Astrocyte of the cerebellum (primary cell): ENCODE data around the gene HMG20A.
A peak's percentile ranks its signal among the peaks of the same experiment; 100 is the strongest.

ENCODE experiments used
- DNase-seq: peaks from one replicate; pipeline ENCODE4 v3.0.0-alpha.2; 2011; ENCODE audit warnings: low read depth
- H3K4me3 ChIP-seq: 2 replicates; pipeline ENCODE4 v1.5.1; 2011; ENCODE audit warnings: mild to moderate bottlenecking, low read depth, low read length, moderate library complexity
- CTCF ChIP-seq: IDR thresholded peaks from 2 replicates; pipeline ENCODE4 v1.5.1; 2012; ENCODE audit warnings: low read length, low read depth, moderate library complexity, mild to moderate bottlenecking; ENCODE audit errors: missing control alignments
- in situ Hi-C: cut with HindIII; loops from 2 replicates; pipeline ENCODE4 v1.10.0; 2017; ENCODE audit warnings: low sequenced_read_pairs

The HMG20A gene

GRCh38 chr15:77493324-77493907 lies 72.7 kb downstream of the HMG20A start:
- no peak for DNase-seq
- no peak for TF ChIP-seq CTCF
- in situ Hi-C loops: no loop called here
- no peak overlapping the region for H3K4me3 ChIP-seq

GRCh38 chr15:77494073-77494867 lies 73.6 kb downstream of the HMG20A start:
- DNase-seq: no peak
- no peak for TF ChIP-seq CTCF
- in situ Hi-C loops: no loop called here
- no peak overlapping the region for H3K4me3 ChIP-seq

- DNase-seq: no peak
- TF ChIP-seq CTCF: no peak
- no peak overlapping the region for H3K4me3 ChIP-seq
- in situ Hi-C loops: no loop called here
Measured at GRCh38 chr15:77494964-77495363, 74.3 kb downstream of the HMG20A start.

- no peak for TF ChIP-seq CTCF
- DNase-seq: no peak
- in situ Hi-C loops: no loop called here
- no peak overlapping the region for H3K4me3 ChIP-seq
Measured at GRCh38 chr15:77495838-77496596, 75.3 kb downstream of the HMG20A start.

- H3K4me3 ChIP-seq: no peak overlapping the region
Measured at GRCh38 chr15:77496715-77497109, 76.0 kb downstream of the HMG20A start.

More at GRCh38 chr15:77496715-77497109, 76.0 kb downstream of the HMG20A start:
- peak; percentile 96 for TF ChIP-seq CTCF
- in situ Hi-C loops: no loop called here
- peak; percentile 91 for DNase-seq
